ENCODE results near the gene TRABD2A. TPM values are rescaled to one million over a fixed set of nuclear protein-coding genes. Genes with fewer than 3 reads are reported as not detected.
"Not testable (repeated sequence)": the region's sequence is repeated elsewhere in the genome, so short reads cannot be mapped to it uniquely, and the experiment has no call there.

Gene TRABD2A
- total RNA-seq, 1 donor from 2014 or later: 6.3 TPM

- no peak for DNase-seq (ENCODE audit: low spot score)
Observed at GRCh38 chr2:84782717-84783442, 98.0 kb downstream of the TRABD2A start.

- DNase-seq (ENCODE audit: low spot score): no peak
Observed at GRCh38 chr2:84781942-84782716, 98.8 kb downstream of the TRABD2A start.

- DNase-seq (ENCODE audit: low spot score): no peak
Observed at GRCh38 chr2:84779781-84780180, 101.1 kb downstream of the TRABD2A start.

DNA sequence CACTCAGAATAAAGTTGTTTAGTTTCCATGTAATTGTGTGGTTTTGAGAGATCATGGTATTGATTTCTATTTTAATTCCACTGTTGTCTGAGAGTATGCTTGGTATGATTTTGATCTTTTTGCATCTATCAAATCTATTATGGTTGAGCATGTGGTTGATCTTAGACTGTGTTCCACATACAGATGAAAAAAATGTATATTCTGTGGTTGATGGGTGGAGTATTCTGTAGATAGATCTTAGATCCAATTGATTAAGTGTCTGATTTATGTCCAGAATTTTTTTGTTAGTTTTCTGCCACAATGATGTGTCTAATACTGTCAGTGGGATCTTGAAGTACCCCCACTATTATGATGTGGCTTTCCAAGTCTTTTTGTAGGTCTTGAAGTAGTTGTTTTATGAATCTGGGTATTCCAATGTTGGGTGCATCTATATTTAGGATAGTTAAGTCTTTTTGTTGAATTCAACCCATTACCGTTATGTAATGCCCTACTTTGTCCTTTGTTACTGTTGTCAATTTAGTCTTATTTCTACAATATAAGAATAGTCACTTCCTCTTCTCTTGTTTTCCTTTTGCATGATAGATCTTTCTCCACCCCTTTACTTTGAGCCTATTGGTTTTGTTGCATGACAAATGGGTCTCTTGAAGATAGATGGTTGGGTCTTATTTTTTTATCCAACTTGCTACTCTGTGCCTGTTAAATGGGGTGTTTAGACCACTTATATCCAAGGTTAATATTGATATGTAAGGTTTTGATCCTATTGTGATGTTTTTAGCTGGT is 101.8 kb downstream of the TRABD2A start:
- DNase-seq (ENCODE audit: low spot score): no peak

- DNase-seq (ENCODE audit: low spot score): no peak
Observed at GRCh38 chr2:84776011-84776410, 104.9 kb downstream of the TRABD2A start.

- DNase-seq (ENCODE audit: low spot score): not testable (repeated sequence)
Observed at GRCh38 chr2:84773562-84773961, 107.3 kb downstream of the TRABD2A start.

Other genes starting within 250 kb of the TRABD2A start
- 1,485 TPM for gene TMSB10, start 24.6 kb upstream of the TRABD2A start, total RNA-seq
- gene KCMF1, start 90.1 kb upstream of the TRABD2A start, total RNA-seq: 79.7 TPM